HepG2 (cell line): ENCODE results near the gene VDR. TPM values are rescaled to one million over a fixed set of nuclear protein-coding genes. Genes with fewer than 3 reads are reported as not detected.
A peak's percentile ranks its signal among the peaks of the same experiment; 100 is the strongest.

Source experiments
- BCL6 ChIP-seq: IDR thresholded peaks from 2 replicates; pipeline ENCODE4 v1.6.1; 2016; ENCODE audit warnings: missing genetic modification reagents, missing compliant biosample characterization
- FOSL2 ChIP-seq: sonication (generic); formaldehyde crosslinking; IDR thresholded peaks from 2 replicates; pipeline ENCODE4 v1.4.0; 2020; ENCODE audit warnings: missing genetic modification reagents
- FOXA3 ChIP-seq: IDR thresholded peaks from 2 replicates; pipeline ENCODE4 v1.6.1; 2016; ENCODE audit warnings: missing genetic modification reagents, missing compliant biosample characterization
- LCORL ChIP-seq, 2 experiments: fragments of 450-650 bp in 1 of 2; sonication (generic) in 1 of 2; formaldehyde crosslinking in 1 of 2; IDR thresholded peaks; 2 replicates each; pipeline versions ENCODE4 v1.5.0 to v1.6.1; 2017 to 2020; ENCODE audit warnings: antibody characterized with exemption in 1 of 2, missing genetic modification reagents in 1 of 2
- PITX1 ChIP-seq: sonication (generic); formaldehyde crosslinking; IDR thresholded peaks from 2 replicates; pipeline ENCODE4 v1.5.1; 2020; ENCODE audit warnings: mild to moderate bottlenecking, missing genetic modification reagents
- RBM22 ChIP-seq: fragments of 200-400 bp; formaldehyde crosslinking; optimal IDR thresholded peaks from 2 replicates; pipeline ENCODE3; 2017; ENCODE audit warnings: mild to moderate bottlenecking, low read length, moderate library complexity
- RXRB ChIP-seq: IDR thresholded peaks from 2 replicates; pipeline ENCODE4 v1.6.1; 2016; ENCODE audit warnings: borderline replicate concordance, missing genetic modification reagents, missing compliant biosample characterization
- TBX2 ChIP-seq: sonication (generic); formaldehyde crosslinking; IDR thresholded peaks from 2 replicates; pipeline ENCODE4 v1.5.0; 2020; ENCODE audit warnings: missing genetic modification reagents, mild to moderate bottlenecking, borderline replicate concordance
- ZFP36L1 ChIP-seq: sonication (generic); formaldehyde crosslinking; IDR thresholded peaks from 2 replicates; pipeline ENCODE4 v1.8.0; 2022; ENCODE audit warnings: mild to moderate bottlenecking, missing genetic modification reagents, moderate library complexity
- ZNF337 ChIP-seq: sonication (generic); formaldehyde crosslinking; IDR thresholded peaks from 2 replicates; pipeline ENCODE4 v1.5.1; 2020; ENCODE audit warnings: missing genetic modification reagents, low read depth, mild to moderate bottlenecking, borderline replicate concordance
- ZNF496 ChIP-seq: sonication (generic); formaldehyde crosslinking; IDR thresholded peaks from 2 replicates; pipeline ENCODE4 v1.8.1; 2023; ENCODE audit warnings: mild to moderate bottlenecking, moderate library complexity, missing genetic modification reagents; ENCODE audit not compliant: insufficient replicate concordance
- ZNF570 ChIP-seq: sonication (generic); formaldehyde crosslinking; IDR thresholded peaks from 2 replicates; pipeline ENCODE4 v1.4.0; 2020; ENCODE audit warnings: mild to moderate bottlenecking, missing genetic modification reagents, borderline replicate concordance
- polyA plus RNA-seq, 8 experiments: library from polyadenylated mRNA; depleted of rRNA in 3 of 8; stranded (reverse) in 7 of 8; unstranded in 1 of 8; fragments of >200 nt; fragmentation: Illumina TruSeq in 4 of 8; extraction: Trizol in 4 of 8; gene quantifications; 2 replicates each; pipeline versions ENCODE4 v1.2.1 to v1.2.3, GENCODE V29; 2011 to 2016; ENCODE audit warnings: low read depth in 4 of 8, missing spikeins in 1 of 8, mixed read lengths in 1 of 8; ENCODE audit not compliant: insufficient read depth in 1 of 8
- total RNA-seq, 5 experiments: library from RNA; depleted of rRNA; stranded (reverse); fragments of >200 nt; fragmentation: Illumina TruSeq; extraction: Trizol; gene quantifications; 2 replicates each; pipeline ENCODE4 v1.2.3, GENCODE V29; 2016; ENCODE audit warnings: low read depth in 1 of 5
- TF ChIP-seq, protein P1 (sequence below): sonication (generic); formaldehyde crosslinking; IDR thresholded peaks from 2 replicates; pipeline ENCODE4 v1.4.0; 2020; ENCODE audit warnings: missing genetic modification reagents
- TF ChIP-seq, protein P2 (sequence below): sonication (generic); formaldehyde crosslinking; IDR thresholded peaks from 2 replicates; pipeline ENCODE4 v1.4.0; 2020; ENCODE audit warnings: missing genetic modification reagents, mild to moderate bottlenecking, borderline replicate concordance
- TF ChIP-seq, protein P3 (sequence below): sonication (generic); formaldehyde crosslinking; IDR thresholded peaks from 2 replicates; pipeline ENCODE4 v1.8.0; 2022; ENCODE audit warnings: mild to moderate bottlenecking, missing genetic modification reagents
- TF ChIP-seq, protein P4 (sequence below): IDR thresholded peaks from 2 replicates; pipeline ENCODE4 v1.6.1; 2018; ENCODE audit warnings: missing genetic modification reagents, mild to moderate bottlenecking, missing compliant biosample characterization
- TF ChIP-seq, protein P5 (sequence below): sonication (generic); formaldehyde crosslinking; IDR thresholded peaks from 2 replicates; pipeline ENCODE4 v1.4.0; 2020; ENCODE audit warnings: missing genetic modification reagents

The VDR gene
- total and polyA plus RNA-seq, 2 of the 13 experiments (the other 11 are each of a cell fraction or from before 2014, with no cell fraction given): 0.08 to 0.33 TPM

DNA sequence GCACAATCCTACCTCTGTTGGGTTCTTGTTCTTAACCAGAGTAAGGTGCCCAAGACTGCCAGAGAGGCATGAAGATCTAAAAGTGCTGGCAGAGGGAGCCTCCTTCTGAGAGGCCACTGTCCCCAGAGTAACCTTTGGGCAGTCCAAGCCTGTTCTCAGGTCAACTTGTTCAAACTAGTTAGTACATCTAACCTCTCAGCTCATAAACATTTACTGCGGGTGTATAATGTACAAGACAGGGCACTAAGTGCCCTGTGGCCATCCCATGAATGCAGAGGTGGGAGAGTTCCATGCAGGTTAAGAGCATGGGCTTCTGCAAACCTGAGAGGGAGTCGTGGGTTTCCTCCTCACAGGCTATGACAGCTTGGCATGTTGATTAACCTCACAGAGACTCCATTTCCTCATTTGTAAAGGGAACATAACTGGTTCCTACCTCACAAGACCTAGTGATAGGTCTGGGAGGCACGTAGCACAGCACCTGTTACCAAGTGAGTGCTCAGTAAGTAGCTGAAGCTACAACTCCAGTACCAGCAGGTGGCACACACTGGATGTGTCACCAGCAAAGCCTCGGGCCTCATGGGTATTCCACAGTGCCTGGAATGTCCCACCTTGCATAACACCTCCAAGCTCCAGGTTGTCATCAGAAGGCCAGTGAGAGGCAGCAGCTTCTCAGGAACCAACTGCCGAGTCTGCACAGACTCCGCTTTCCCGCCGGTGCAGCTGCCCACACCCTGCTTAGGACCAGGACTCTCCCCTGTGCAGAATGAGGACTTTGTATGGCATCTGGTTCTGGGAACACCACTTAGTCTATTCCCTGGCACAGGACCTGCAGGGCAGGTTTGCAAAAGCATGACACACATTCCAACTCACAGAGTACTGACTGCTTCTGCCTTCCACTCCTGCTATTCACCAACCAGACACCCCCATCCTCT lies 4.4 kb downstream of the VDR start (continued):
- peak; percentile 42; the same call in 1 of the 2 replicates for TF ChIP-seq PITX1 (CRISPR knock-in tag)
- TF ChIP-seq, protein P1, sequence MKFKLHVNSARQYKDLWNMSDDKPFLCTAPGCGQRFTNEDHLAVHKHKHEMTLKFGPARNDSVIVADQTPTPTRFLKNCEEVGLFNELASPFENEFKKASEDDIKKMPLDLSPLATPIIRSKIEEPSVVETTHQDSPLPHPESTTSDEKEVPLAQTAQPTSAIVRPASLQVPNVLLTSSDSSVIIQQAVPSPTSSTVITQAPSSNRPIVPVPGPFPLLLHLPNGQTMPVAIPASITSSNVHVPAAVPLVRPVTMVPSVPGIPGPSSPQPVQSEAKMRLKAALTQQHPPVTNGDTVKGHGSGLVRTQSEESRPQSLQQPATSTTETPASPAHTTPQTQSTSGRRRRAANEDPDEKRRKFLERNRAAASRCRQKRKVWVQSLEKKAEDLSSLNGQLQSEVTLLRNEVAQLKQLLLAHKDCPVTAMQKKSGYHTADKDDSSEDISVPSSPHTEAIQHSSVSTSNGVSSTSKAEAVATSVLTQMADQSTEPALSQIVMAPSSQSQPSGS (CRISPR knock-in tag): 0 out of 2 replicates have a peak, but pooled peaks have one; percentile 51
- TF ChIP-seq ZNF570 (CRISPR knock-in tag): no peak
- TF ChIP-seq, protein P2, sequence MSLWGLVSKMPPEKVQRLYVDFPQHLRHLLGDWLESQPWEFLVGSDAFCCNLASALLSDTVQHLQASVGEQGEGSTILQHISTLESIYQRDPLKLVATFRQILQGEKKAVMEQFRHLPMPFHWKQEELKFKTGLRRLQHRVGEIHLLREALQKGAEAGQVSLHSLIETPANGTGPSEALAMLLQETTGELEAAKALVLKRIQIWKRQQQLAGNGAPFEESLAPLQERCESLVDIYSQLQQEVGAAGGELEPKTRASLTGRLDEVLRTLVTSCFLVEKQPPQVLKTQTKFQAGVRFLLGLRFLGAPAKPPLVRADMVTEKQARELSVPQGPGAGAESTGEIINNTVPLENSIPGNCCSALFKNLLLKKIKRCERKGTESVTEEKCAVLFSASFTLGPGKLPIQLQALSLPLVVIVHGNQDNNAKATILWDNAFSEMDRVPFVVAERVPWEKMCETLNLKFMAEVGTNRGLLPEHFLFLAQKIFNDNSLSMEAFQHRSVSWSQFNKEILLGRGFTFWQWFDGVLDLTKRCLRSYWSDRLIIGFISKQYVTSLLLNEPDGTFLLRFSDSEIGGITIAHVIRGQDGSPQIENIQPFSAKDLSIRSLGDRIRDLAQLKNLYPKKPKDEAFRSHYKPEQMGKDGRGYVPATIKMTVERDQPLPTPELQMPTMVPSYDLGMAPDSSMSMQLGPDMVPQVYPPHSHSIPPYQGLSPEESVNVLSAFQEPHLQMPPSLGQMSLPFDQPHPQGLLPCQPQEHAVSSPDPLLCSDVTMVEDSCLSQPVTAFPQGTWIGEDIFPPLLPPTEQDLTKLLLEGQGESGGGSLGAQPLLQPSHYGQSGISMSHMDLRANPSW (CRISPR knock-in tag): no peak
- TF ChIP-seq, protein P3, sequence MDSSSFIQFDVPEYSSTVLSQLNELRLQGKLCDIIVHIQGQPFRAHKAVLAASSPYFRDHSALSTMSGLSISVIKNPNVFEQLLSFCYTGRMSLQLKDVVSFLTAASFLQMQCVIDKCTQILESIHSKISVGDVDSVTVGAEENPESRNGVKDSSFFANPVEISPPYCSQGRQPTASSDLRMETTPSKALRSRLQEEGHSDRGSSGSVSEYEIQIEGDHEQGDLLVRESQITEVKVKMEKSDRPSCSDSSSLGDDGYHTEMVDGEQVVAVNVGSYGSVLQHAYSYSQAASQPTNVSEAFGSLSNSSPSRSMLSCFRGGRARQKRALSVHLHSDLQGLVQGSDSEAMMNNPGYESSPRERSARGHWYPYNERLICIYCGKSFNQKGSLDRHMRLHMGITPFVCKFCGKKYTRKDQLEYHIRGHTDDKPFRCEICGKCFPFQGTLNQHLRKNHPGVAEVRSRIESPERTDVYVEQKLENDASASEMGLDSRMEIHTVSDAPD (CRISPR knock-in tag): no peak
- peak; percentile 23; the same call in 1 of the 2 replicates for TF ChIP-seq RXRB (CRISPR knock-in tag)
- TF ChIP-seq ZNF337 (CRISPR knock-in tag): no peak
- TF ChIP-seq TBX2 (CRISPR knock-in tag): peak; percentile 47; the same call in 1 of the 2 replicates
- no peak for TF ChIP-seq ZNF496 (CRISPR knock-in tag)
- 0 out of 2 replicates have a peak, but pooled peaks have one; percentile 26 for TF ChIP-seq FOXA3 (CRISPR knock-in tag)
- TF ChIP-seq, protein P4, sequence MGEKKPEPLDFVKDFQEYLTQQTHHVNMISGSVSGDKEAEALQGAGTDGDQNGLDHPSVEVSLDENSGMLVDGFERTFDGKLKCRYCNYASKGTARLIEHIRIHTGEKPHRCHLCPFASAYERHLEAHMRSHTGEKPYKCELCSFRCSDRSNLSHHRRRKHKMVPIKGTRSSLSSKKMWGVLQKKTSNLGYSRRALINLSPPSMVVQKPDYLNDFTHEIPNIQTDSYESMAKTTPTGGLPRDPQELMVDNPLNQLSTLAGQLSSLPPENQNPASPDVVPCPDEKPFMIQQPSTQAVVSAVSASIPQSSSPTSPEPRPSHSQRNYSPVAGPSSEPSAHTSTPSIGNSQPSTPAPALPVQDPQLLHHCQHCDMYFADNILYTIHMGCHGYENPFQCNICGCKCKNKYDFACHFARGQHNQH (CRISPR knock-in tag): 0 out of 2 replicates have a peak, but pooled peaks have one; percentile 37
- TF ChIP-seq LCORL (IDR thresholded peaks at IDR 0.05): no peak
- TF ChIP-seq LCORL (CRISPR knock-in tag; IDR thresholded peaks at IDR 0.05): peak; percentile 70
- 0 out of 2 replicates have a peak, but pooled peaks have one; percentile 15 for TF ChIP-seq BCL6 (CRISPR knock-in tag)
- TF ChIP-seq FOSL2: peak; percentile 65
- TF ChIP-seq RBM22: no peak
- TF ChIP-seq, protein P5, sequence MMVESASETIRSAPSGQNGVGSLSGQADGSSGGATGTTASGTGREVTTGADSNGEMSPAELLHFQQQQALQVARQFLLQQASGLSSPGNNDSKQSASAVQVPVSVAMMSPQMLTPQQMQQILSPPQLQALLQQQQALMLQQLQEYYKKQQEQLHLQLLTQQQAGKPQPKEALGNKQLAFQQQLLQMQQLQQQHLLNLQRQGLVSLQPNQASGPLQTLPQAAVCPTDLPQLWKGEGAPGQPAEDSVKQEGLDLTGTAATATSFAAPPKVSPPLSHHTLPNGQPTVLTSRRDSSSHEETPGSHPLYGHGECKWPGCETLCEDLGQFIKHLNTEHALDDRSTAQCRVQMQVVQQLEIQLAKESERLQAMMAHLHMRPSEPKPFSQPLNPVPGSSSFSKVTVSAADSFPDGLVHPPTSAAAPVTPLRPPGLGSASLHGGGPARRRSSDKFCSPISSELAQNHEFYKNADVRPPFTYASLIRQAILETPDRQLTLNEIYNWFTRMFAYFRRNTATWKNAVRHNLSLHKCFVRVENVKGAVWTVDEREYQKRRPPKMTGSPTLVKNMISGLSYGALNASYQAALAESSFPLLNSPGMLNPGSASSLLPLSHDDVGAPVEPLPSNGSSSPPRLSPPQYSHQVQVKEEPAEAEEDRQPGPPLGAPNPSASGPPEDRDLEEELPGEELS: 0 out of 2 replicates have a peak, but pooled peaks have one; percentile 32
- no peak for TF ChIP-seq ZFP36L1 (CRISPR knock-in tag)
